WTC11 (cell line): Measurements from ENCODE around the gene CDKL2. TPM values are rescaled to one million over a fixed set of nuclear protein-coding genes. Genes with fewer than 3 reads are reported as not detected.

ENCODE experiments used
- ATAC-seq: fragments of 200-7000 bp; cut with Tn5 transposase; 2 replicates; pipeline ENCODE4 v1.10.0; 2021; ENCODE audit warnings: mild to moderate bottlenecking, moderate library complexity
- CTCF ChIA-PET: fragments of 300-600 bp; sonication (Branson Sonifier 250); formaldehyde crosslinking; loops from one replicate; lab custom pipeline; 2021; ENCODE audit warnings: antibody characterized with exemption; lab: Charles Lee
- POLR2A ChIA-PET: fragments of 350-600 bp; sonication (Branson Sonifier 250); formaldehyde crosslinking; loops from one replicate; lab custom pipeline; 2021; ENCODE audit warnings: antibody characterized with exemption; lab: Charles Lee
- DNase-seq: peaks from one replicate; pipeline ENCODE4 v3.0.0; 2021; ENCODE audit warnings: low spot score
- H3K27ac Mint-ChIP-seq: 2 replicates; pipeline ENCODE4 v1.8.0; 2021; ENCODE audit warnings: mixed read lengths
- H3K27me3 Mint-ChIP-seq: 2 replicates; pipeline ENCODE4 v1.8.0; 2021; ENCODE audit warnings: low read depth, mild to moderate bottlenecking, moderate library complexity, mixed read lengths
- H3K36me3 Mint-ChIP-seq: 2 replicates; pipeline ENCODE4 v1.8.0; 2021; ENCODE audit warnings: mixed read lengths
- H3K4me1 Mint-ChIP-seq: 2 replicates; pipeline ENCODE4 v1.8.0; 2022; ENCODE audit warnings: mixed read lengths
- H3K4me3 Mint-ChIP-seq: 2 replicates; pipeline ENCODE4 v1.8.0; 2021; ENCODE audit warnings: mild to moderate bottlenecking, moderate library complexity, mixed read lengths
- H3K9me3 Mint-ChIP-seq: 2 replicates; pipeline ENCODE4 v1.8.0; 2021; ENCODE audit warnings: mixed read lengths
- CREB1 ChIP-seq: sonication (generic); formaldehyde crosslinking; IDR thresholded peaks from 2 replicates; pipeline ENCODE4 v1.8.0; 2023; ENCODE audit warnings: mild to moderate bottlenecking, missing genetic modification reagents
- CTCF ChIP-seq: fragments of 200-600 bp; IDR thresholded peaks from 2 replicates; pipeline ENCODE4 v1.8.0; 2022; ENCODE audit warnings: antibody characterized with exemption
- ERG ChIP-seq: fragments of 250-450 bp; sonication (Bioruptor Pico); IDR thresholded peaks from 2 replicates; pipeline ENCODE4 v1.8.0; 2021; ENCODE audit warnings: mild to moderate bottlenecking
- FOXK1 ChIP-seq: sonication (generic); formaldehyde crosslinking; IDR thresholded peaks from 2 replicates; pipeline ENCODE4 v1.8.0; 2022; ENCODE audit warnings: mild to moderate bottlenecking, moderate library complexity, missing genetic modification reagents
- FOXP4 ChIP-seq: sonication (generic); formaldehyde crosslinking; IDR thresholded peaks from 2 replicates; pipeline ENCODE4 v1.8.0; 2022; ENCODE audit warnings: mild to moderate bottlenecking, missing genetic modification reagents
- GTF2I ChIP-seq: fragments of 250-450 bp; sonication (Bioruptor Pico); conservative IDR thresholded peaks from 2 replicates; pipeline ENCODE4 v1.4.0; 2021; ENCODE audit warnings: mild to moderate bottlenecking
- MLX ChIP-seq: sonication (generic); formaldehyde crosslinking; IDR thresholded peaks from 2 replicates; pipeline ENCODE4 v1.8.1; 2023; ENCODE audit warnings: mild to moderate bottlenecking, missing genetic modification reagents, moderate library complexity
- NFATC4 ChIP-seq: fragments of 250-450 bp; sonication (Bioruptor Pico); IDR thresholded peaks from 2 replicates; pipeline ENCODE4 v1.9.0; 2021; ENCODE audit warnings: mild to moderate bottlenecking
- NFYB ChIP-seq: sonication (generic); formaldehyde crosslinking; conservative IDR thresholded peaks from 2 replicates; pipeline ENCODE4 v1.8.0; 2022; ENCODE audit warnings: low read depth, missing genetic modification reagents
- NR1H2 ChIP-seq: sonication (generic); formaldehyde crosslinking; IDR thresholded peaks from 2 replicates; pipeline ENCODE4 v1.9.0; 2021; ENCODE audit warnings: mild to moderate bottlenecking, moderate library complexity, missing genetic modification reagents
- OVOL2 ChIP-seq: fragments of 250-450 bp; sonication (Bioruptor Pico); IDR thresholded peaks from 2 replicates; pipeline ENCODE4 v1.9.0; 2021; ENCODE audit warnings: mild to moderate bottlenecking, borderline replicate concordance
- PRRX2 ChIP-seq: fragments of 250-450 bp; sonication (Bioruptor Pico); IDR thresholded peaks from 2 replicates; pipeline ENCODE4 v1.8.0; 2021; ENCODE audit warnings: mild to moderate bottlenecking
- STAT6 ChIP-seq: sonication (generic); formaldehyde crosslinking; conservative IDR thresholded peaks from 2 replicates; pipeline ENCODE4 v1.8.1; 2023; ENCODE audit warnings: mild to moderate bottlenecking, low read depth, missing genetic modification reagents, moderate library complexity
- TEAD4 ChIP-seq: sonication (generic); formaldehyde crosslinking; IDR thresholded peaks from 2 replicates; pipeline ENCODE4 v1.8.0; 2022; ENCODE audit warnings: mild to moderate bottlenecking, missing genetic modification reagents
- ZBTB43 ChIP-seq: sonication (generic); formaldehyde crosslinking; IDR thresholded peaks from 2 replicates; pipeline ENCODE4 v1.8.1; 2023; ENCODE audit warnings: mild to moderate bottlenecking, missing genetic modification reagents
- ZMAT4 ChIP-seq: fragments of 250-450 bp; sonication (Bioruptor Pico); IDR thresholded peaks from 2 replicates; pipeline ENCODE4 v1.9.0; 2021; ENCODE audit warnings: mild to moderate bottlenecking
- ZNF219 ChIP-seq: sonication (generic); formaldehyde crosslinking; IDR thresholded peaks from 2 replicates; pipeline ENCODE4 v1.8.0; 2023; ENCODE audit warnings: missing genetic modification reagents, mild to moderate bottlenecking, borderline replicate concordance
- ZNF232 ChIP-seq: sonication (generic); formaldehyde crosslinking; IDR thresholded peaks from 2 replicates; pipeline ENCODE4 v1.8.0; 2022; ENCODE audit warnings: mild to moderate bottlenecking, missing genetic modification reagents
- ZNF423 ChIP-seq: fragments of 250-450 bp; sonication (Bioruptor Pico); IDR thresholded peaks from 2 replicates; pipeline ENCODE4 v2.1.2; 2022; ENCODE audit warnings: mild to moderate bottlenecking, moderate library complexity
- ZSCAN18 ChIP-seq: fragments of 250-450 bp; sonication (Bioruptor Pico); IDR thresholded peaks from 2 replicates; pipeline ENCODE4 v2.1.2; 2022; ENCODE audit warnings: mild to moderate bottlenecking, moderate library complexity
- total RNA-seq: library from RNA; stranded (reverse); gene quantifications from 3 replicates; pipeline ENCODE4 v1.2.3, GENCODE V29; 2021

CDKL2 gene
- total RNA-seq, 1 experiment from 2014 or later, result 1.7 TPM

GRCh38 chr4:75634951-75635350, 4.6 kb upstream of the CDKL2 start:
- ATAC-seq, result no peak
- Mint-ChIP-seq H3K4me1 (peaks cover 13% of the 10 kb centered on the region), H3K27ac (no peak overlapping the region), H3K4me3 (no peak overlapping the region)
- POLR2A ChIA-PET, result no interaction called here
- TF ChIP-seq ZNF219 (CRISPR knock-in tag) (no peak), ZNF232 (CRISPR knock-in tag) (no peak), FOXK1 (CRISPR knock-in tag) (no peak), MLX (no peak), NR1H2 (CRISPR knock-in tag) (no peak), ZMAT4 (CRISPR knock-in tag) (no peak), CTCF (no peak), ZNF423 (CRISPR knock-in tag) (no peak), ZBTB43 (CRISPR knock-in tag) (no peak), PRRX2 (CRISPR knock-in tag) (no peak), ZSCAN18 (CRISPR knock-in tag) (no peak), CREB1 (CRISPR knock-in tag) (no peak), TEAD4 (CRISPR knock-in tag) (no peak), FOXP4 (no peak), OVOL2 (CRISPR knock-in tag) (no peak), NFYB (CRISPR knock-in tag) (no peak), ERG (CRISPR knock-in tag) (no peak), GTF2I (CRISPR knock-in tag) (no peak), NFATC4 (CRISPR knock-in tag) (no peak), STAT6 (CRISPR knock-in tag) (no peak)
- TF ChIP-seq, all 79 proteins: peak for 0
- Mint-ChIP-seq H3K9me3 (no peaks in the 10 kb centered on the region), H3K27me3 (peaks cover 19% of the 10 kb centered on the region), H3K36me3 (no peaks in the 10 kb centered on the region)
- DNase-seq, result no peak
- CTCF ChIA-PET, result no interaction called here
